ENCODE data around the gene PCK2.
A peak's percentile ranks its signal among the peaks of the same experiment; 100 is the strongest.

PCK2 gene

GRCh38 chr14:24110523-24110922, 16.4 kb downstream of the PCK2 start:
- TF ChIP-seq CTCF (IDR thresholded peaks at IDR 0.05; ENCODE audit: extremely low read depth, missing control alignments) = no peak
- DNase-seq (ENCODE audit: low spot score) = no peak

GRCh38 chr14:24113379-24113800, 19.3 kb downstream of the PCK2 start:
- DNase-seq (ENCODE audit: low spot score) = no peak
- TF ChIP-seq CTCF (IDR thresholded peaks at IDR 0.05; ENCODE audit: extremely low read depth, missing control alignments) = no peak

GRCh38 chr14:24113801-24114531, 19.9 kb downstream of the PCK2 start:
- peak; percentile 79 for DNase-seq (ENCODE audit: low spot score)
- TF ChIP-seq CTCF (IDR thresholded peaks at IDR 0.05; ENCODE audit: extremely low read depth, missing control alignments) = no peak

GRCh38 chr14:24114532-24115421, 20.7 kb downstream of the PCK2 start, which contains the start of the genes DCAF11 and NRL:
Gene DCAF11, plus strand, starts transcription at chr14:24114777. Its CDS starts 818 bp downstream, at chr14:24115595.
Gene NRL, minus strand, starts transcription at chr14:24114949. Its CDS starts 32,101 bp downstream, at chr14:24082848.
- no peak for TF ChIP-seq CTCF (IDR thresholded peaks at IDR 0.05; ENCODE audit: extremely low read depth, missing control alignments)

GRCh38 chr14:24115422-24116127, 21.5 kb downstream of the PCK2 start:
- DNase-seq (ENCODE audit: low spot score) = no peak
- TF ChIP-seq CTCF (IDR thresholded peaks at IDR 0.05; ENCODE audit: extremely low read depth, missing control alignments) = no peak

More at GRCh38 chr14:24114532-24115421, 20.7 kb downstream of the PCK2 start, which contains the start of the genes DCAF11 and NRL:
- peak; percentile 97 for DNase-seq (ENCODE audit: low spot score)

GRCh38 chr14:24116128-24116814, 22.2 kb downstream of the PCK2 start:
- no peak for DNase-seq (ENCODE audit: low spot score)
- no peak for TF ChIP-seq CTCF (IDR thresholded peaks at IDR 0.05; ENCODE audit: extremely low read depth, missing control alignments)

All from GM20000 (cell line).